HUES48 (cell line): Measurements from ENCODE around the gene FBXO8.

Experiments
- H3K27ac ChIP-seq: one replicate; pipeline ENCODE4 v1.7.0; 2013; ENCODE audit warnings: low read depth, low read length, inconsistent platforms
- H3K27me3 ChIP-seq: 2 replicates; pipeline ENCODE4 v1.6.1; 2013; ENCODE audit warnings: mild to moderate bottlenecking, low read length; ENCODE audit not compliant: control insufficient read depth, insufficient read depth
- H3K36me3 ChIP-seq: 2 replicates; pipeline ENCODE4 v1.6.1; 2013; ENCODE audit warnings: low read length; ENCODE audit not compliant: control insufficient read depth, insufficient read depth
- H3K4me1 ChIP-seq: 2 replicates; pipeline ENCODE4 v1.6.1; 2013; ENCODE audit warnings: mild to moderate bottlenecking, low read length; ENCODE audit not compliant: control insufficient read depth, insufficient read depth
- H3K4me3 ChIP-seq: 2 replicates; pipeline ENCODE4 v1.5.1; 2013; ENCODE audit warnings: mild to moderate bottlenecking, low read depth, low read length
- H3K9ac ChIP-seq: 2 replicates; pipeline ENCODE4 v1.6.1; 2013; ENCODE audit warnings: mild to moderate bottlenecking, low read depth, low read length, moderate library complexity
- H3K9me3 ChIP-seq: 2 replicates; pipeline ENCODE4 v1.6.1; 2013; ENCODE audit warnings: low read length; ENCODE audit not compliant: control insufficient read depth, insufficient read depth

FBXO8 gene

GRCh38 chr4:174189392-174190015, 94.0 kb downstream of the FBXO8 start:
- no peaks in the 10 kb centered on the region for H3K9me3 ChIP-seq
- H3K27me3 ChIP-seq, result no peaks in the 10 kb centered on the region
- H3K4me3 ChIP-seq, result no peak overlapping the region
- no peaks in the 10 kb centered on the region for H3K36me3 ChIP-seq
- no peaks in the 10 kb centered on the region for H3K4me1 ChIP-seq
- no peak overlapping the region for H3K9ac ChIP-seq
- H3K27ac ChIP-seq, result no peak overlapping the region
